GM12878 (cell line): Measurements from ENCODE around the gene BRD9. TPM values are rescaled to one million over a fixed set of nuclear protein-coding genes. Genes with fewer than 3 reads are reported as not detected.

Source experiments
- ATAC-seq: fragments of 200-7000 bp; cut with Tn5 transposase; 3 replicates; pipeline ENCODE4 v1.9.1; 2020; ENCODE audit warnings: mild to moderate bottlenecking, moderate library complexity
- BruUV-seq: library from RNA; stranded (reverse); fragments of 400-500 nt; replicated peaks from 2 replicates; lab custom pipeline; 2021; lab: Mats Ljungman, UMichigan
- CTCF ChIA-PET: fragments of 300-600 bp; sonication (Branson Sonifier 250); formaldehyde crosslinking; extraction: SDS; loops from one replicate; lab custom pipeline; 2021; ENCODE audit warnings: inconsistent platforms; lab: Yijun Ruan, JAX
- POLR2A ChIA-PET: fragments of 350-600 bp; formaldehyde crosslinking; extraction: SDS; loops from one replicate; lab custom pipeline; 2021; ENCODE audit warnings: inconsistent platforms; lab: Charles Lee
- RAD21 ChIA-PET: fragments of 300-600 bp; sonication (Branson Sonifier 250); formaldehyde crosslinking; loops from one replicate; lab custom pipeline; 2023; ENCODE audit warnings: antibody characterized with exemption; ENCODE audit not compliant: unreplicated experiment; lab: Charles Lee
- SMC1A ChIA-PET: fragments of 300-600 bp; sonication (Branson Sonifier 250); formaldehyde crosslinking; loops from one replicate; lab custom pipeline; 2023; ENCODE audit not compliant: unreplicated experiment, uncharacterized antibody; lab: Charles Lee
- DNase-seq: peaks from one replicate; pipeline ENCODE4 v3.0.0-alpha.2; 2011; ENCODE audit warnings: low read depth, low spot score
- FAIRE-seq: peaks from 3 replicates; lab custom pipeline; 2011; peaks lifted over from hg19 to GRCh38; lab: Jason Lieb, UNC
- H2AFZ ChIP-seq: 2 replicates; pipeline ENCODE4 v1.6.0; 2011; ENCODE audit warnings: low read depth, low read length, control low read depth; ENCODE audit not compliant: control insufficient read depth
- H3K27ac ChIP-seq: 2 replicates; pipeline ENCODE4 v1.5.1; 2011; ENCODE audit warnings: control low read depth; ENCODE audit not compliant: control insufficient read depth, insufficient read depth
- H3K27me3 ChIP-seq, 2 experiments: replicated peaks in 1 of 2; 2 replicates each; pipeline versions ENCODE4 v1.6.0 to v1.6.1; 2011; ENCODE audit warnings: low read length in 1 of 2; ENCODE audit not compliant: control insufficient read depth in 2 of 2, insufficient read depth in 2 of 2
- H3K36me3 ChIP-seq, 2 experiments: 2 replicates each; pipeline ENCODE4 v1.5.1; 2011; ENCODE audit warnings: low read length in 1 of 2; ENCODE audit not compliant: control insufficient read depth in 2 of 2, insufficient read depth in 2 of 2
- H3K4me1 ChIP-seq: 2 replicates; pipeline ENCODE4 v1.6.1; 2011; ENCODE audit warnings: mild to moderate bottlenecking, low read length, moderate library complexity, mixed read lengths; ENCODE audit not compliant: control insufficient read depth, insufficient read depth
- H3K4me2 ChIP-seq: 2 replicates; pipeline ENCODE4 v1.6.0; 2011; ENCODE audit warnings: control low read depth; ENCODE audit not compliant: control insufficient read depth, insufficient read depth
- H3K4me3 ChIP-seq: fragments of 200-600 bp; sonication (generic); 2 replicates; pipeline ENCODE4 v1.5.1; 2016
- H3K79me2 ChIP-seq: 2 replicates; pipeline ENCODE4 v1.6.0; 2011; ENCODE audit warnings: low read length; ENCODE audit not compliant: control insufficient read depth, insufficient read depth
- H3K9ac ChIP-seq: 2 replicates; pipeline ENCODE4 v1.8.0; 2011; ENCODE audit warnings: low read length, control low read depth, mixed read lengths; ENCODE audit not compliant: control insufficient read depth, insufficient read depth
- H3K9me3 ChIP-seq: replicated peaks from 3 replicates; pipeline ENCODE4 v1.5.1; 2011; ENCODE audit warnings: mild to moderate bottlenecking, low read length; ENCODE audit not compliant: control insufficient read depth, insufficient read depth
- H4K20me1 ChIP-seq: 2 replicates; pipeline ENCODE4 v1.6.0; 2011; ENCODE audit not compliant: control insufficient read depth, insufficient read depth
- CBX3 ChIP-seq: fragments of 200-600 bp; sonication (generic); IDR thresholded peaks from 2 replicates; pipeline ENCODE4 v1.6.1; 2016; ENCODE audit warnings: low read depth, borderline replicate concordance
- ETV6 ChIP-seq, 2 experiments: fragments of 450-650 bp in 1 of 2; IDR thresholded peaks in 1 of 2; conservative IDR thresholded peaks in 1 of 2; 2 replicates each; pipeline ENCODE4 v1.6.1; 2014; ENCODE audit warnings: antibody characterized with exemption in 1 of 2, borderline replicate concordance in 1 of 2, low read depth in 1 of 2, mild to moderate bottlenecking in 1 of 2, moderate library complexity in 1 of 2
- IKZF1 ChIP-seq: fragments of 450-650 bp; conservative IDR thresholded peaks from 2 replicates; pipeline ENCODE4 v1.6.1; 2017; ENCODE audit warnings: antibody characterized with exemption, mild to moderate bottlenecking
- IKZF2 ChIP-seq, 2 experiments: fragments of 450-650 bp; IDR thresholded peaks; 2 replicates each; pipeline ENCODE4 v1.6.1; 2017; ENCODE audit warnings: mild to moderate bottlenecking in 2 of 2, moderate library complexity in 2 of 2
- KLF5 ChIP-seq: fragments of 450-650 bp; IDR thresholded peaks from 2 replicates; pipeline ENCODE4 v1.6.1; 2014; ENCODE audit warnings: mild to moderate bottlenecking; ENCODE audit not compliant: partially characterized antibody
- NBN ChIP-seq: fragments of 450-650 bp; IDR thresholded peaks from 2 replicates; pipeline ENCODE4 v1.6.1; 2016
- RAD21 ChIP-seq: IDR thresholded peaks from 2 replicates; pipeline ENCODE4 v1.6.1; 2011; ENCODE audit warnings: mild to moderate bottlenecking, low read depth, low read length, moderate library complexity; ENCODE audit not compliant: insufficient read depth
- SIN3A ChIP-seq: IDR thresholded peaks from 2 replicates; pipeline ENCODE4 v1.6.1; 2012; ENCODE audit warnings: low read depth, low read length, improper control_type of control experiment
- SIX5 ChIP-seq: IDR thresholded peaks from 2 replicates; pipeline ENCODE4 v1.6.1; 2011; ENCODE audit warnings: mild to moderate bottlenecking, low read depth, low read length, moderate library complexity; ENCODE audit not compliant: severe bottlenecking
- SMC3 ChIP-seq: IDR thresholded peaks from 2 replicates; pipeline ENCODE4 v1.6.1; 2011; ENCODE audit warnings: low read length, improper control_type of control experiment, borderline replicate concordance
- STAT1 ChIP-seq: fragments of 450-650 bp; conservative IDR thresholded peaks from 2 replicates; pipeline ENCODE4 v1.6.1; 2014; ENCODE audit warnings: antibody characterized with exemption, mild to moderate bottlenecking
- SUPT20H ChIP-seq: IDR thresholded peaks from 2 replicates; pipeline ENCODE4 v1.6.1; 2011; ENCODE audit warnings: low read depth, mild to moderate bottlenecking, low read length, moderate library complexity, borderline replicate concordance; ENCODE audit not compliant: control insufficient read depth
- SUZ12 ChIP-seq: fragments of 200-600 bp; sonication (generic); IDR thresholded peaks from one replicate; pipeline ENCODE4 v1.6.1; 2018; ENCODE audit warnings: antibody characterized with exemption, mild to moderate bottlenecking; ENCODE audit not compliant: unreplicated experiment
- ZNF207 ChIP-seq: fragments of 450-650 bp; IDR thresholded peaks from 2 replicates; pipeline ENCODE4 v1.6.1; 2014; ENCODE audit warnings: antibody characterized with exemption, mild to moderate bottlenecking, borderline replicate concordance
- ZNF274 ChIP-seq: IDR thresholded peaks from one replicate; pipeline ENCODE4 v1.8.0; 2011; ENCODE audit not compliant: insufficient read length, insufficient read depth
- WGBS: methylation state at CpG from one replicate; pipeline ENCODE4 v1.1.6; 2016; ENCODE audit warnings: low lambda C conversion rate; ENCODE audit not compliant: insufficient replicate concordance, insufficient coverage; ENCODE audit errors: missing lambda C conversion rate; 5-methylcytosine and 5-hydroxymethylcytosine counted together
- in situ Hi-C: fragments of 300-500 bp; cut with MboI; formaldehyde crosslinking; loops from 9 replicates; pipeline ENCODE4 v1.14.3; 2018; ENCODE audit warnings: mixed read lengths
- intact Hi-C: fragments of 100-400 bp; cut with micrococcal nuclease; formaldehyde crosslinking; loops from one replicate; pipeline ENCODE4 v1.14.2; 2022; ENCODE audit not compliant: unreplicated experiment
- polyA plus RNA-seq, 11 experiments: library from polyadenylated mRNA; depleted of rRNA in 4 of 11; unstranded in 6 of 11; stranded (reverse) in 5 of 11; fragments of >200 nt; fragmentation: Nextera tagmentation in 4 of 11; fragmentation: Illumina TruSeq in 1 of 11; extraction: Ambion mirVana in 4 of 11; extraction: Trizol in 1 of 11; gene quantifications; 1 replicate in 1 of 11; 2 replicates in 10 of 11; pipeline versions ENCODE4 v1.2.1 to v1.2.3, GENCODE V29; 2011 to 2016; ENCODE audit warnings: inconsistent platforms in 2 of 11, missing spikeins in 2 of 11, low read depth in 1 of 11
- total RNA-seq, 4 experiments: library from RNA; depleted of rRNA in 3 of 4; stranded (reverse); fragments of >200 nt in 3 of 4; fragmentation: Illumina TruSeq in 1 of 4; extraction: Trizol in 1 of 4; gene quantifications; 2 replicates each; pipeline versions ENCODE4 v1.2.1 to v1.2.3, GENCODE V29; 2013 to 2021
- TF ChIP-seq, protein P1 (sequence below): IDR thresholded peaks from 2 replicates; pipeline ENCODE4 v1.6.1; 2012; ENCODE audit warnings: mild to moderate bottlenecking, low read depth, low read length
- TF ChIP-seq, protein P2 (sequence below): fragments of 450-650 bp; IDR thresholded peaks from 2 replicates; pipeline ENCODE4 v1.6.1; 2016; ENCODE audit warnings: mild to moderate bottlenecking
- TF ChIP-seq, protein P3 (sequence below), 3 experiments: IDR thresholded peaks in 2 of 3; conservative IDR thresholded peaks in 1 of 3; 2 replicates each; pipeline ENCODE4 v1.5.1; 2011; ENCODE audit warnings: low read depth in 3 of 3, low read length in 3 of 3, mild to moderate bottlenecking in 3 of 3, control low read depth in 2 of 3, moderate library complexity in 2 of 3, inconsistent platforms in 1 of 3, mixed read lengths in 1 of 3; ENCODE audit not compliant: control insufficient read depth in 2 of 3, insufficient read depth in 1 of 3; ENCODE audit errors: extremely low read depth in 1 of 3

BRD9 gene
- total and polyA plus RNA-seq, 10 of the 15 experiments (the other 5 are each of a cell fraction or from before 2014, with no cell fraction given): 2.0 to 48.6 (median 32.4) TPM

DNA sequence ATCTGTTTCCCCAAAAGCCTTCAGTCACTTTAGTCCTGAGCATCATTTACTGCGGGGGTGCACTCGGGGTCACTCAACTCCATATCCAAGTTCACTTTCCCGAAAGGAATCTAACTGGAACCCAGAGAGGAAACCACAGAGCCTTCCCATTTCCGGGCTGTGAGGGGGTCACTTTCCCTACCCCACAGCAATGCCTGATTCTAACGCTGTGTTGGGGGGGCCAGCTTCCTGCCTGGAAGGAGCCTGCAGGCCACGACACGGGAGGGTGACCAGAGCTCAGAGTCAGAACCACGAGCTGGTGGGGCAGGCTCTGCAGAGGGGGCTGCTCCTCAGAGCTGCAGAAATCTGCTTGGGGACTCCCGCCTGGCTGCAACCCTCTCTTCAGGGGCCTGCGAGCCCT is 20.3 kb downstream of the BRD9 start:
- no peak overlapping the region for H3K27ac ChIP-seq
- no peak overlapping the region for H2AFZ ChIP-seq
- in situ Hi-C loops: no loop called here
- ATAC-seq (no peak), DNase-seq (no peak), FAIRE-seq (no peak)
- no peaks in the 10 kb centered on the region for H3K9me3 ChIP-seq
- no peaks in the 10 kb centered on the region for H3K79me2 ChIP-seq
- no peak overlapping the region for H3K4me2 ChIP-seq
- peaks cover 37 to 38% of the 10 kb centered on the region in 2 experiments for H3K36me3 ChIP-seq
- no peaks in the 10 kb centered on the region for H3K4me1 ChIP-seq
- SMC1A ChIA-PET: no interaction called here
- POLR2A ChIA-PET: no interaction called here
- no peak overlapping the region for H3K9ac ChIP-seq
- CTCF ChIA-PET: interaction anchor here (1.2 kb wide), 1 partner anchor 555 kb away, joined by 3 read pairs; no protein-coding TSS in a partner anchor
- no peaks in the 10 kb centered on the region for H3K27me3 ChIP-seq
- no peak for TF ChIP-seq SUZ12
- TF ChIP-seq SMC3: no peak
- TF ChIP-seq SIN3A: no peak
- TF ChIP-seq STAT1: no peak
- TF ChIP-seq, protein P1, sequence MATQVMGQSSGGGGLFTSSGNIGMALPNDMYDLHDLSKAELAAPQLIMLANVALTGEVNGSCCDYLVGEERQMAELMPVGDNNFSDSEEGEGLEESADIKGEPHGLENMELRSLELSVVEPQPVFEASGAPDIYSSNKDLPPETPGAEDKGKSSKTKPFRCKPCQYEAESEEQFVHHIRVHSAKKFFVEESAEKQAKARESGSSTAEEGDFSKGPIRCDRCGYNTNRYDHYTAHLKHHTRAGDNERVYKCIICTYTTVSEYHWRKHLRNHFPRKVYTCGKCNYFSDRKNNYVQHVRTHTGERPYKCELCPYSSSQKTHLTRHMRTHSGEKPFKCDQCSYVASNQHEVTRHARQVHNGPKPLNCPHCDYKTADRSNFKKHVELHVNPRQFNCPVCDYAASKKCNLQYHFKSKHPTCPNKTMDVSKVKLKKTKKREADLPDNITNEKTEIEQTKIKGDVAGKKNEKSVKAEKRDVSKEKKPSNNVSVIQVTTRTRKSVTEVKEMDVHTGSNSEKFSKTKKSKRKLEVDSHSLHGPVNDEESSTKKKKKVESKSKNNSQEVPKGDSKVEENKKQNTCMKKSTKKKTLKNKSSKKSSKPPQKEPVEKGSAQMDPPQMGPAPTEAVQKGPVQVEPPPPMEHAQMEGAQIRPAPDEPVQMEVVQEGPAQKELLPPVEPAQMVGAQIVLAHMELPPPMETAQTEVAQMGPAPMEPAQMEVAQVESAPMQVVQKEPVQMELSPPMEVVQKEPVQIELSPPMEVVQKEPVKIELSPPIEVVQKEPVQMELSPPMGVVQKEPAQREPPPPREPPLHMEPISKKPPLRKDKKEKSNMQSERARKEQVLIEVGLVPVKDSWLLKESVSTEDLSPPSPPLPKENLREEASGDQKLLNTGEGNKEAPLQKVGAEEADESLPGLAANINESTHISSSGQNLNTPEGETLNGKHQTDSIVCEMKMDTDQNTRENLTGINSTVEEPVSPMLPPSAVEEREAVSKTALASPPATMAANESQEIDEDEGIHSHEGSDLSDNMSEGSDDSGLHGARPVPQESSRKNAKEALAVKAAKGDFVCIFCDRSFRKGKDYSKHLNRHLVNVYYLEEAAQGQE: no peak
- TF ChIP-seq, protein P2, sequence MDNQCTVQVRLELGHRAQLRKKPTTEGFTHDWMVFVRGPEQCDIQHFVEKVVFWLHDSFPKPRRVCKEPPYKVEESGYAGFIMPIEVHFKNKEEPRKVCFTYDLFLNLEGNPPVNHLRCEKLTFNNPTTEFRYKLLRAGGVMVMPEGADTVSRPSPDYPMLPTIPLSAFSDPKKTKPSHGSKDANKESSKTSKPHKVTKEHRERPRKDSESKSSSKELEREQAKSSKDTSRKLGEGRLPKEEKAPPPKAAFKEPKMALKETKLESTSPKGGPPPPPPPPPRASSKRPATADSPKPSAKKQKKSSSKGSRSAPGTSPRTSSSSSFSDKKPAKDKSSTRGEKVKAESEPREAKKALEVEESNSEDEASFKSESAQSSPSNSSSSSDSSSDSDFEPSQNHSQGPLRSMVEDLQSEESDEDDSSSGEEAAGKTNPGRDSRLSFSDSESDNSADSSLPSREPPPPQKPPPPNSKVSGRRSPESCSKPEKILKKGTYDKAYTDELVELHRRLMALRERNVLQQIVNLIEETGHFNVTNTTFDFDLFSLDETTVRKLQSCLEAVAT: no peak
- TF ChIP-seq ZNF274: no peak
- TF ChIP-seq, protein P3, sequence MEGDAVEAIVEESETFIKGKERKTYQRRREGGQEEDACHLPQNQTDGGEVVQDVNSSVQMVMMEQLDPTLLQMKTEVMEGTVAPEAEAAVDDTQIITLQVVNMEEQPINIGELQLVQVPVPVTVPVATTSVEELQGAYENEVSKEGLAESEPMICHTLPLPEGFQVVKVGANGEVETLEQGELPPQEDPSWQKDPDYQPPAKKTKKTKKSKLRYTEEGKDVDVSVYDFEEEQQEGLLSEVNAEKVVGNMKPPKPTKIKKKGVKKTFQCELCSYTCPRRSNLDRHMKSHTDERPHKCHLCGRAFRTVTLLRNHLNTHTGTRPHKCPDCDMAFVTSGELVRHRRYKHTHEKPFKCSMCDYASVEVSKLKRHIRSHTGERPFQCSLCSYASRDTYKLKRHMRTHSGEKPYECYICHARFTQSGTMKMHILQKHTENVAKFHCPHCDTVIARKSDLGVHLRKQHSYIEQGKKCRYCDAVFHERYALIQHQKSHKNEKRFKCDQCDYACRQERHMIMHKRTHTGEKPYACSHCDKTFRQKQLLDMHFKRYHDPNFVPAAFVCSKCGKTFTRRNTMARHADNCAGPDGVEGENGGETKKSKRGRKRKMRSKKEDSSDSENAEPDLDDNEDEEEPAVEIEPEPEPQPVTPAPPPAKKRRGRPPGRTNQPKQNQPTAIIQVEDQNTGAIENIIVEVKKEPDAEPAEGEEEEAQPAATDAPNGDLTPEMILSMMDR (IDR thresholded peaks at IDR 0.05 in 2 of 3, conservative IDR thresholded peaks at IDR 0.05 in 1 of 3; ENCODE audit: control insufficient read depth in 2 of 3, extremely low read depth in 1 of 3, insufficient read depth in 1 of 3, low read depth in 3 of 3, low read length in 3 of 3): no peak
- TF ChIP-seq NBN: no peak
- TF ChIP-seq CBX3: no peak
- TF ChIP-seq SUPT20H: no peak
- TF ChIP-seq ETV6 (conservative IDR thresholded peaks at IDR 0.05 in 1 of 2, IDR thresholded peaks at IDR 0.05 in 1 of 2; ENCODE audit: borderline replicate concordance in 1 of 2, low read depth in 1 of 2): no peak
- no peak for TF ChIP-seq ZNF207
- TF ChIP-seq IKZF1: no peak
- TF ChIP-seq IKZF2 (IDR thresholded peaks at IDR 0.05): no peak
- TF ChIP-seq SIX5: no peak
- TF ChIP-seq KLF5: no peak
- no peak for TF ChIP-seq RAD21
- 79% methylated on average over 10 of the region's 10 CpGs for WGBS
- 0 out of 2 replicates have a peak, but pooled peaks cover 3% of the 10 kb centered on the region for H4K20me1 ChIP-seq
- intact Hi-C loops: no loop called here
- H3K4me3 ChIP-seq: no peak overlapping the region
- no TSS peak for BruUV-seq
- RAD21 ChIA-PET: no interaction called here
